Measurements from ENCODE around the gene SNORC.

SNORC gene

DNA sequence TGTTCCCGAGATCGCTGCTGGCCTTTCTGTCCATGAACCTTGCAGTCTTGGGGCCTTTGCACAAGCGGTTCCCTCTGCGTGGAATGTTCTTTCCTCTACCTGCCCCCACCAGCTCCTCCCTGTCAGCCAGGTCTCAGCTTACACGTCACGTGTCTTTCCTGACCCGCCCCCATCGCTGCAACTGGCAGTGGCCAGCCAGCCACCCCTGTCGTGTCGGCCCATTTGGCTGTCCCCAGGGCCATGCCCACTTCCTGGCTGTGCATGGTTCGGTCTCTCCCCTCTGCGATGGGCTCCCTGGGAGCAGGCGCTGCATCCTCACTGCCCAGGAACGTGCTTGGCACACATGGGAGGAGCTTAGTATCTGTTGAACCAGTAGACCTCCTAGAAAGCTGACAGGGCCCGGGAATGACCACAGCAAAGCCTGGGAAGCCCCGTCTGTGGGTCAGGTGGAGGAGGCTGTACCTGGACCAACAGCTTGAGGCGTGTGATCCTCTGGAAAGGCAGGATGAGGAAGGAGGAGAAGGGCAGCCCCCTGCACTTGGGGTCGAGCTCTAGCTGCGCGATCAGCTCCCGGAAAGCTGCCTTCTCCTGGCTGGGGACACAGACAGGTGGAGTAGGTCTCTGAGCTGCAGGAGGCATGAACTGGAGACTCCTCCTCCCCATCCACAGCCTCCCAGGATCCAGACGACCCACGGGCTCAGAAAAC lies 21.0 kb downstream of the SNORC start:
- TF ChIP-seq, protein P1, sequence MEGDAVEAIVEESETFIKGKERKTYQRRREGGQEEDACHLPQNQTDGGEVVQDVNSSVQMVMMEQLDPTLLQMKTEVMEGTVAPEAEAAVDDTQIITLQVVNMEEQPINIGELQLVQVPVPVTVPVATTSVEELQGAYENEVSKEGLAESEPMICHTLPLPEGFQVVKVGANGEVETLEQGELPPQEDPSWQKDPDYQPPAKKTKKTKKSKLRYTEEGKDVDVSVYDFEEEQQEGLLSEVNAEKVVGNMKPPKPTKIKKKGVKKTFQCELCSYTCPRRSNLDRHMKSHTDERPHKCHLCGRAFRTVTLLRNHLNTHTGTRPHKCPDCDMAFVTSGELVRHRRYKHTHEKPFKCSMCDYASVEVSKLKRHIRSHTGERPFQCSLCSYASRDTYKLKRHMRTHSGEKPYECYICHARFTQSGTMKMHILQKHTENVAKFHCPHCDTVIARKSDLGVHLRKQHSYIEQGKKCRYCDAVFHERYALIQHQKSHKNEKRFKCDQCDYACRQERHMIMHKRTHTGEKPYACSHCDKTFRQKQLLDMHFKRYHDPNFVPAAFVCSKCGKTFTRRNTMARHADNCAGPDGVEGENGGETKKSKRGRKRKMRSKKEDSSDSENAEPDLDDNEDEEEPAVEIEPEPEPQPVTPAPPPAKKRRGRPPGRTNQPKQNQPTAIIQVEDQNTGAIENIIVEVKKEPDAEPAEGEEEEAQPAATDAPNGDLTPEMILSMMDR (IDR thresholded peaks at IDR 0.05): no peak

DNA sequence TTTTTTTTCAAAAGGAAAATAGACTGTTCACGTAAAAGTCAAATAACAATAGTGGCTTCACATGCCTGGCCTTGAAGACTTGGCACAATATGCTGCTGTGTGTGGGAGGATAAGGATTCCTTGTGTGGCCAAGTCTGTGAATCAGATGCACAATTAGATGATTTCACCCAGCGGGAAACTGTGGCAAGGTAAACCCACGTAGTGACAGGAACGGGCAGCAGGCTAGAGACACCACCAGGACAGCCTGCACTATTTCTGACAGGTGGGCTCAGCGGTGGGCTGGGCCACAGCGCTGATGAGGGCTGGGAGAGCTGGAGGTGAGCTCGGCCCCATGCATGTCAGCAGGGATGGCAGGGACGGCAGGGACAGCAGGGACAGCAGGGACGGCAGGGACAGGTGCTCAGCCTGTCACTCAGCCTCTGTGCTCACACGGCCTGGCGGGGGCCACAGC lies 21.6 kb downstream of the SNORC start:
- TF ChIP-seq, protein P1 (IDR thresholded peaks at IDR 0.05): no peak

DNA sequence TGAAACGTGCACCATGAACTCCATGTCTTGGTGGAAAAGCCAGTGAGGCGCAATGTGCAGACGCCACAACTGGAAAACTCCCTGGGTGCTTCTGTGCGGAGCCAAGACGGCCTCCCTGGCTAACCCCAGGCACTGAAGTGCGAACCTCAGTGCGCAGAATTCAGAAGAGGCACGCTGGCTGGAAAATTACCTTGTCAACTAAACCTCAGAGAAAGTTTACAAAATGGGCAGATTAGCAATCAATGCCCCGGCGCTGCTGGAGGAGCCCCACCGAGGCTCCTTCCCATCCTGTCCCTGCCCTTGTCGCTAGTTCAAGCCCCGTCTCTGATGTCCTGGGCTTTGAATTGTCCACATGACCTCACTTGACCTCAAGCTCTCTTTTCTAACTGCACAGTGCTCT lies 22.2 kb downstream of the SNORC start:
- TF ChIP-seq, protein P1 (IDR thresholded peaks at IDR 0.05): no peak

DNA sequence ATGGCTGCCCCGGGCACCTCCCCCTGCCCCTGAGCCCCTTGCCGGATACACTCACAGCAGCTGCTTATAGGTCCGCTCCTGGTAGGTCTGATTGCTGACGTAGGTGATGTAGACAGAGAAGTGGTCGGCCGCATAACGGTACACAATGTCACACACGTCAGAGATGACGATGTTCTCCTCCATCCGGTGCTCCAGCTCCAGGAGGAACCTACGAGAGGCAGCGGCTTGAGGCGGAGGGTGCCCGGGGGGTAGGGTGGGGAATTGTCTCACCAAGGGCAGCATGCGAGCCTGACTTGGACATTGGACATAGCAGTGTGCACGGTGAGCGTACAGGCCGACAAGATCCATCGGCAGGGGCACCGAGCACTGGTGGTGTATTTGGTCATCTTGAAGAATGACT lies 22.8 kb downstream of the SNORC start:
- TF ChIP-seq, protein P1 (IDR thresholded peaks at IDR 0.05): no peak

DNA sequence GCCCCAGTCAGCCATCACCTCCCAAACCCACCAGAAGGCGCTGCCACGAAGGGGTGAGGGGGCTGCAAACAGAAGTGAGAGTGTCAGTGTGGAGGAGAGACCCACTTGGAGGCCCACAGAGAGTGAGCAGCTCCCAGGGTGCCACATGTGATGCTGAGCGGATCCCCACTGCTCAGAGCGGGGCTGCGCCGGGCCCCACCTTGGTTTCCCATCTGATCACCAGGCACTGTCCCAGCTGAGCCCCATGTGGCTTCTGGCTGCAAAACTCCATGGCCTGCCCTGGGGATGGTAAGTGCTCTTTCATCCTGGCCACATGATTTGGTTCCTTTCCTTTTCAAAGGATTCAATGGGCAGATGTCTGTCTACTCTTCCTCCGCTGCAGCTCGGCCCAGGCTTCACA lies 23.8 kb downstream of the SNORC start:
- TF ChIP-seq, protein P1 (IDR thresholded peaks at IDR 0.05): no peak

DNA sequence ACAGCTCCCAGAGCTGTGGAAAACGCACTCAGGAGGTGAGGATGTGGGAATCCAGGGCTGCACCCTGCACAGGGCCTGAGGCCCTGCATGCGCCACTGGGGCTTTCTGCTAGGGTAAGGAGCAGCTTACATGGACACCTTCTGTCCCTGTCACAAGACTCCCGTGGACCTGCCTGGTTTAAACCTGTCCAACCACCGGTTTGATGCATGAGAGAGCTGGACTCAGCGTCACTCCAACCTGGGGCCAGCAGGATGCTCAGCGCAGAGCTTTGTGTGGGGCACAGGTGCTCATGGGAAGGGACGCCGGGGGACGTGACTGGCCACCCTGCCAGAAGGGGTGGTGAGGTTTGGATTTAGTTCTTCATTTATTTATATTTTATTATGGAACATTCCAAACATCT lies 24.2 kb downstream of the SNORC start:
- TF ChIP-seq, protein P1 (IDR thresholded peaks at IDR 0.05): no peak

DNA sequence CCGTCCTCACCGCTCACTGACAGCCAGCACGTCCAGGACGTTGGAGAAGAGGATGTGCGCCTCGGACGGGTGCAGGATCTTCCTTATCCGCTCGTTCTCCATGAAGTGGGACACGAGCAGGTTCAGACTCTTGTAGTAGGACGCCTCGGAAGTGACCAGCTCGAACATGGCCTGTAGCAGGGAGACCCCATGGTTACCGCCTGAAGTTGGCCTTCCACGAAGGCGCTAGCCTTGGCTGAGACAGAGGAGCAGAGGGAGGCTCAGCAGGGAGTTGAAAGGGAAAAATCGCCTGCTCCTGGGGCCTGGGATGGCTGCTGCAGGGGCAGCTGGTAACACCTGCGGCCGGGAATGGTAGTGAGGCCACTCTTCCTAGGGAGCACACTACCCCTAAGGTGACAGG lies 24.7 kb downstream of the SNORC start:
- TF ChIP-seq, protein P1 (IDR thresholded peaks at IDR 0.05): no peak

DNA sequence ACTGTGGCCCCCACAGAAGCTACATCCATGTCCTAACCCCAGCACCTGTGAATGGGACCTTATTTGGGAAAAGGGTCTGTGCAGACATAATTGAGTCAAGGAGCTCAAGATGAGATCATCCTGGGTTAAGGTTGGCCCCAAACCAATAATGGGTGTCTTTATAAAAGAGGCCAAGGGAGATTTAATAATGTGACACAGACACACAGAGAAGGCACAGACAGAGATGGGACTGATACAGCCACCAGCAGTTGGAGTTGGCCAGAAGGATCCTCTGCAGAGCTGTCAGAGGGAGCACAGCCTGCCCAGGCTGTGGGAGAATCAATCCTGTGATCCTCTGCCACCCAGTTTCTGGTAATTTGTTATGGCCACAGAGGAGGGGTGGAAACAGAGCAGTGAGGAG lies 26.0 kb downstream of the SNORC start:
- TF ChIP-seq, protein P1 (IDR thresholded peaks at IDR 0.05): no peak

Data from LNCAP (cell line).